Activated naive CD4-positive, alpha-beta T cell treated with anti-CD3 and anti-CD28 coated beads, Interleukin-2, amount 50 U/mL, for 72 hours (primary cell): ENCODE results near the gene CRISP3. TPM values are rescaled to one million over a fixed set of nuclear protein-coding genes. Genes with fewer than 3 reads are reported as not detected.
"Not testable (repeated sequence)": the region's sequence is repeated elsewhere in the genome, so short reads cannot be mapped to it uniquely, and the experiment has no call there.

Experiments used
- ATAC-seq, 2 donors: fragments of 150-1000 bp; cut with Tn5 transposase; 2 replicates each; pipeline ENCODE4 v1.10.0; 2021; ENCODE audit warnings: mild to moderate bottlenecking in 2 of 2, moderate library complexity in 2 of 2
- DNase-seq, 2 donors: peaks; one replicate each; pipeline ENCODE4 v3.0.0; 2021 to 2022; ENCODE audit warnings: low spot score in 2 of 2
- H3K27ac Mint-ChIP-seq, 2 donors: one replicate each; pipeline ENCODE4 v1.8.0; 2022; ENCODE audit warnings: mild to moderate bottlenecking in 2 of 2, mixed read lengths in 2 of 2
- H3K36me3 Mint-ChIP-seq, 2 donors: one replicate each; pipeline ENCODE4 v1.8.0; 2022; ENCODE audit warnings: mixed read lengths in 2 of 2
- H3K9me3 Mint-ChIP-seq, 2 donors: one replicate each; pipeline ENCODE4 v1.8.0; 2022; ENCODE audit warnings: mixed read lengths in 2 of 2
- total RNA-seq, 2 donors: library from RNA; stranded (reverse); gene quantifications; one replicate each; pipeline ENCODE4 v1.2.3, GENCODE V29; 2022

The CRISP3 gene
- total RNA-seq, 2 donors from 2014 or later = not detected

DNA sequence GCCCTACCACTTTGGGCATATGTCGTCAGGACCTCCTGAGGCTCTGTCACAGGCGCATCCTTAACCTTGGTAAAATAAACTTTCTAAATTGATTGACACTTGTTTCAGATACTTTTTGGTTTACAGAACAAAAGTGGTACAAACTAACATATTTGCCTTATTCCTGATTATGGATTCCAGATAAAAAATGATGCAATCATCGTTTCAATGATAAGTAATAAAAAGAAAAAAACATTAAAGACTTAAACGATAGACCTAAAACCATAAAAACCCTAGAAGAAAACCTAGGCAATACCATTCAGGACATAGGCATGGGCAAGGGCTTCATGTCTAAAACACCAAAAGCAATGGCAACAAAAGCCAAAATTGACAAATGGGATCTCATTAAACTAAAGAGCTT is 20.3 kb downstream of the CRISP3 start:
- H3K36me3 Mint-ChIP-seq, DNase-seq, H3K27ac Mint-ChIP-seq, ATAC-seq: not testable (repeated sequence)
- peaks cover 16 to 17% of the 10 kb centered on the region in 2 donors for H3K9me3 Mint-ChIP-seq

DNA sequence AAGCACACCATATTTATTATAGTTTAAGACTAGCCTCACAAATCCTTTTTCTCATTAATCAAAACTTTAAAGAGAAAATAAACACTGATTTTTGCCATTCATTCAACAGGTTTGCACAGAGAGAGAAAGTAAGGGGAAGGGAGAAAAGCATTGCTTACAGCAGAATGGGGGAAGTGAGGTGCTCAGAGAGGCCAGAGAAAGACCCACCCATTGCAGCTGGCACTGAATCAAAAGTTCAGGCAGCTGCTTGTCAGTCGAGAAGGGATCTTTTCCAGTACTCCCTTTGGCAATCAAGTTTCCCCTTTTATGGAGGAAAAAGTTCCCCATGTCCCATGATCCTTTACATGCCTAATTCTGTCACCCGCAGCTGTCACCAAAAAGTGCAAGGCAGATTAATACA is 22.9 kb downstream of the CRISP3 start:
- ATAC-seq = no peak
- no peak for DNase-seq
- H3K27ac Mint-ChIP-seq = no peak overlapping the region
- peaks cover 14 to 19% of the 10 kb centered on the region in 2 donors for H3K9me3 Mint-ChIP-seq
- no peaks in the 10 kb centered on the region for H3K36me3 Mint-ChIP-seq

DNA sequence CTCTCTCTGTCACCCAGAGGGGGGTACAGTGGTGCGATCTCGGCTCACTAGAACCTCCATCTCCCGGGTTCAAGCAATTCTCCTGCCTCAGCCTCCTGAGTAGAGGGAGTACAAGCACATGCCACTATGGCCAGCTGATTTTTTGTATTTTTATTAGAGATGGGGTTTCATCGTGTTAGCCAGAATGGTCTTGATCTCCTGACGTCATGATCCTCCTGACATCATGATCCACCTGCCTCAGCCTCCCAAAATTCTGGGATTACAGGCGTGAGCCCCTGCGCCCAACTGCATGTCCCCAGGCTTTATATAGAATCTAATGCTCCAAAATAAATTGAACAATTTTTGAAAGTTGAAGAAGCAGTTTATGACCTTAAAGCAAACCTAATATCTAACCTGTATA is 23.8 kb downstream of the CRISP3 start:
- ATAC-seq (no peak), DNase-seq (no peak)
- Mint-ChIP-seq H3K27ac (no peak overlapping the region), H3K9me3 (peaks cover 10 to 15% of the 10 kb centered on the region in 2 donors), H3K36me3 (no peaks in the 10 kb centered on the region)

DNA sequence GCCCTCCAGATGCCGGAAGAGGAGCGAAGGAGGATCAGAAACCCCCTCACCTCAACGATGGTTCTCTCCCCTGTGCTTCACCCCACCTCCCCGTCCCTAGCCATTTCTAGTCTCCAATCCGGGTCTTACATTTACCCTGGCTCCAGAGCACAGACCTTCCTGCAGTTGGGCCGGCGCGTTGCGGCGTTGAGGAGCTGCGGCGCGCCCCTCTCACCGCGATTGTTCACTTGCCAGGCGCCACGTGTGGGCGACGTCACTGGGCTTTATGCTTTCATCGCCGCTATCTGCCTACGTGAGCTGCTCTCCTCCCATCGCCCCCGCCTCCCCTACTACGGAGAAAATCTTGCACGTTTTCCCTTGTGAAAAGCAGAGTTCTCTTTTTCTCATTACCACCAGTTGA is 30.8 kb downstream of the CRISP3 start, which contains the start of gene CRISP2:
Gene CRISP2, minus strand, starts transcription at position 198 of the 400 bp plus-strand sequence. CDS start 4,347 bp downstream, outside the sequence.
- ATAC-seq (no peak), DNase-seq (no peak)
- peaks cover 0 to 11% of the 10 kb centered on the region in 2 donors for H3K9me3 Mint-ChIP-seq
- H3K36me3 Mint-ChIP-seq = peaks cover 0 to 5% of the 10 kb centered on the region in 2 donors
- no peak within 1 kb of the TSS for H3K27ac Mint-ChIP-seq

DNA sequence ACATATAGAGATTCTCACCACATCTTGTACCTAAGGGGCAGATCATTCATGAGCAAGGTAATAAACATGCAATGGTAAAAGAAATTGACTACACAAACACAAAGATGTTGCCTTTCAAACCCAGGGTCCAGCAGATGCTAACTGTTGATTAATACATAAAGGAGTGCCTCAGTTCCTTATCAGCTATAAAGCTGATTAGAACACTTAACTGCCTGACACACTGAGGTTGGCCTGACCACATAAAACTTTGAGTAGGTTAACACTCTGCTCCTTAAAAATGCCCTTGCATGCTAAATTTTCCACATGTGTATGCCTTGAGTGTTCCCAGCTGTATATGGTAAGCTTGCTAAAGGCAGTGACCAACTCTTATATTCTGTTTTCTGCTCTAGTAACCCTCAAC is 45.7 kb downstream of the CRISP3 start:
- Mint-ChIP-seq H3K9me3 (peaks cover 10 to 14% of the 10 kb centered on the region in 2 donors), H3K36me3 (peaks cover 0 to 6% of the 10 kb centered on the region in 2 donors), H3K27ac (no peak overlapping the region)
- ATAC-seq (no peak), DNase-seq (no peak)

DNA sequence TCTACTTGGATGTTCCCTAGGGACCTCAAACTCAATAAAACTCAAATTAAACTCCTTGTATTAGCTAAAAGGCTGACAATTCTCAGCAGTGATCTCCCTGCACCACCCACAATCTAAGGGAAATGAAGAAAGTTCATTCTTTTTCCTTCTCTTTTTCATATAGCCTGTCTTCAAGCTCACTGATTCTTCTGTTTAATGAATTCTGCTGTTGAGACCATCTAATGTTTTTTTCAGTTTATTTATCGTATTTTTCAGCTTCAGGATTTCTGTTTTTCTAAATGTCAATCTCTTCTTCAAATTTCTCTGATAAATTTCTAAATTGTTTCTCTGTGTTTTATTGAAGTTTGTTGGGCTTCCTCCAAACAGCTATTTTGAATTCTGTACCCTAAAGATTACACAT is 50.7 kb downstream of the CRISP3 start:
- DNase-seq = no peak
- no peak for ATAC-seq
- peaks cover 0 to 7% of the 10 kb centered on the region in 2 donors for H3K36me3 Mint-ChIP-seq
- peaks cover 10 to 15% of the 10 kb centered on the region in 2 donors for H3K9me3 Mint-ChIP-seq
- no peak overlapping the region for H3K27ac Mint-ChIP-seq

DNA sequence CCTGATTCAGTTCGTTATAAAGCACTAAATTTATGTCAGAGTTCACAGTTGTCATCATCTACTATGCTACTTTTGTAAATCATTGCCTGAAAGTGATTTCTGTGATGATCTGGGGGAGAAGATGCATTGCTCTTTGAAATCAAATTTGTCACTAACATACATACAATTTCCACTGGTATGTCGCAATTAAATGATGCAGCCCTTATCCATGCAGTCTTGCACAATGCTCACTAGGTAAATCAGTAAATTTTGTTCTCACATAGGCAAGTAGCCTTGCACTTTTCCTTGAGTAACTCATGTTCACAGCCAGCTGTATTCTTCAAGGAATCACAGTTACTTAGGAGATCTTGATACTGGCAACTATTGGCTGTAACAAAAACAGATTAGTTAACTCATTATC is 51.7 kb downstream of the CRISP3 start:
- Mint-ChIP-seq H3K9me3 (peaks cover 10 to 15% of the 10 kb centered on the region in 2 donors), H3K27ac (no peak overlapping the region), H3K36me3 (peaks cover 0 to 7% of the 10 kb centered on the region in 2 donors)
- ATAC-seq (no peak), DNase-seq (no peak)

Other genes with a start within 250 kb of the CRISP3 start
- not detected for gene GLYATL3, start 244.5 kb downstream of the CRISP3 start, total RNA-seq
- gene C6orf141, start 193.7 kb downstream of the CRISP3 start, total RNA-seq = under 1 TPM in 1 of 2 donors, not detected in 1; 0.35 TPM
- gene RHAG, start 107.5 kb downstream of the CRISP3 start, total RNA-seq = not detected
- not detected for gene CRISP2, start 30.8 kb downstream of the CRISP3 start, total RNA-seq
- not detected for gene PGK2, start 42.9 kb upstream of the CRISP3 start, total RNA-seq
- not detected for gene CRISP1, start 122.1 kb upstream of the CRISP3 start, total RNA-seq
- not detected for gene DEFB114, start 219.8 kb upstream of the CRISP3 start, total RNA-seq
- not detected for gene DEFB113, start 225.2 kb upstream of the CRISP3 start, total RNA-seq